Fibroblast of peridontal ligament (primary cell): ENCODE measurements around the gene SH2B3.

Experiments used
- DNase-seq: peaks from one replicate; pipeline ENCODE4 v3.0.0-alpha.2; 2010; ENCODE audit errors: extremely low read depth

Gene SH2B3

DNA sequence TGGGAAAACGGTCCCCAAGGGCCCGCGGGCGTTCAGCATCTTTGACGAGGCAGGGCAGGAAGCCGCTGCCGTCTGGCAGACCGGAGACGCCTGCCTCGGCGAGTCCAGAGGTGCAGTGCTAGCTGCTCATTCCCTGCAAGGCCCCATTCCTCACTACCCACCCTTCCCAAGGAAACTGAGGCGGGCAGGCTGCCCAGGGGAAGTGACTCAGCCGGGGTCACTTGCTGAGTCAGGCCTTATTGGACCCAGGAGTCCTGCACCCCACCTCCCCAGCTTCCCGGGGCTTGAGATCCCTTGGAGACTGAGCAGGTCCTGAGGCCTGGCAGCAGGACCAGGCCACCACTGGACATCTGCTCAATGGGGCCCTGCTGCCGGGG is 3.7 kb downstream of the SH2B3 start:
- DNase-seq: no peak

DNA sequence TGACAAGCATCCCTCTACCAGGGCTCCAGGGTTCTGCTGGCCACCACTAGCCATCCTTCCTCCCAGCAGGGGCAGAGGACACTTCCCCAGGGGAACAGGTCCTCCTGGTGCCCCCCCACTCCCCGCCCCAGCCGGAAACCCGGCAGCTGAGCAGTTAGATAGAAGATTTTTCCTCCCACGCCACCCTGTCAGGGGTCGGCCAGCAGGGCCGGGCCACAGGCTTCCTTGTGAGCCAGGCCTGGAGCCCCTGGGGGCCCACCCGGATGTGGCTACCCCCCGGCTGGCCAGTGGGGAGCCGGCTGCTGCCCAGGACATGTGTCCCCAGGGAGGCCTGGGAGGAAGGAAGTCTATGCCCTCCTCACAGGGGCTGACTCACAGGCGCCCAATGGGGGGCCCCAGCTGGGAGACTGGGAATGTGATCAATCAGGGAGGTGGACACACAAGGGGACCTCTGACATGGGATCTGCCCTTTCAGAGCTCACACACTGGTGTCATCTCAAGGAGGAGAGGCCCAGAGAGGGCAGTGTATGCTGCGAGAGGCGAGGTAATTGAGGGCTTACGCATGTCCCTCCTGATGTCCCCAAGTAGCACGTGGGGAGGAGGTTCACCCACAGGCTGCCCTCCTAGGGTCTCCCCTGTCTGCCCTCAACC is 4.2 kb downstream of the SH2B3 start:
- peak; percentile 47 for DNase-seq

DNA sequence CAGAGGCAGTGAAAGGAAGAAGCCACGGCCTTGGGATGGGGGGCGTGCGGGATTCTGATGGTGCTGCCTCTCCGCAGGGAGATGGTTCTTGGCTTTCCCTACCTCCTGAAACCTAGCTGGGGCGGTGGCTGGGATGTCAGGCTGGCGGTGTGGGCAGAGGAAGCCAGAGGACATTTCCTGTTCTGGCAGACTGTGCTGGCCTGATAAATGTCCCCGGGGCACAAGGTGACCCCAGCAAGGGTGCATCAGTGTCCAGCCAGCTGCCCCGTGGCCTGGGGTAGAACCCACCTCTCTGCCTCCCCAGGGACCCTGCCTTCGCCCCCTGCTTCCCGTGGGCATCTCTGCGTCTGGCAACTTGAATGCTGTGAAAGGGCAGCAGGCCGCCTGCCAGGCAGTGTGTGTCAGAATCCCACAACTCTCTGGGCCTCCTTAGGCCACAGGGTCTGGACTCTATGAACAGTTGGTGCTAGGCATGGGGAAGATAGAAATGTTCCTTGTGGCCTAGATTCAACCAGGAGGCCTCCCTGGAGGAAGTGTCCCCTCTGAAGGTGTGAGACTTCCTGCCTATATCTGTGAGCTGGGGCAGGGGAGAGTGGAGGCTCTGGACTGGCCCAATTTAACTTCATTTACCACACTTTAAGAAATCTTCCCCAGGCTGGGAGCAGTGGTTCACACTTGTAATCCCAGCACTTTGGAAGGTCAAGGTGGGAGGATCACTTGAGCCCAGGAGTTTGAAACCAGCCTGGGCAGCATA is 4.9 kb downstream of the SH2B3 start:
- peak; percentile 52 for DNase-seq

DNA sequence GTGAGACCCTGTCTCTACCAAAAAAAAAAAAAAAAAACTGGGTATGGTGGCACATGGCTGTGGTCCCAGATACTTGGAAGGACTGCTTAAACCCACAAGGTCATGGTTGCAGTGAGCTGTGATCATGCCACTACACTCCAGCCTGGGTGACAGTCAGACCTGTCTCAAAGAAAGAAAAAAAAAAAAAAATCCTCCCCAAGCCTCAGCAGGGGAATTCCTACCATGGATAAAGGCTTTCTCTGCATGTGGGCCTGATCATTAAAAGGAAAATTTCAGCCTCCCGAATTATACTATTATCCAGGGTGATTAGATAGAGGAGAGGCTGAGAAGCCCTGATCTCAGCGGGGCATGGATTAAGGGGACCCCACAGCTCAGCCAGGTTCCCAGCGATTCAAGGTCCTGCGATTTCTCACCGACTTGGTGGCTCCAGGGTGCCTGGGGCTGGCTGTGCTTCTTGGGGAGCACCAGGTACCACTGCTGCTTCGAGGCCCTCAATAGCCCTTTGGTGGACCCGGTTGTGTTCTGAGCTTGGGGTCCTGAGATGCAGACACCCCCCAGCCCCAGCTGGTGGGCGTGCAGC is 5.6 kb downstream of the SH2B3 start:
- DNase-seq: no peak

DNA sequence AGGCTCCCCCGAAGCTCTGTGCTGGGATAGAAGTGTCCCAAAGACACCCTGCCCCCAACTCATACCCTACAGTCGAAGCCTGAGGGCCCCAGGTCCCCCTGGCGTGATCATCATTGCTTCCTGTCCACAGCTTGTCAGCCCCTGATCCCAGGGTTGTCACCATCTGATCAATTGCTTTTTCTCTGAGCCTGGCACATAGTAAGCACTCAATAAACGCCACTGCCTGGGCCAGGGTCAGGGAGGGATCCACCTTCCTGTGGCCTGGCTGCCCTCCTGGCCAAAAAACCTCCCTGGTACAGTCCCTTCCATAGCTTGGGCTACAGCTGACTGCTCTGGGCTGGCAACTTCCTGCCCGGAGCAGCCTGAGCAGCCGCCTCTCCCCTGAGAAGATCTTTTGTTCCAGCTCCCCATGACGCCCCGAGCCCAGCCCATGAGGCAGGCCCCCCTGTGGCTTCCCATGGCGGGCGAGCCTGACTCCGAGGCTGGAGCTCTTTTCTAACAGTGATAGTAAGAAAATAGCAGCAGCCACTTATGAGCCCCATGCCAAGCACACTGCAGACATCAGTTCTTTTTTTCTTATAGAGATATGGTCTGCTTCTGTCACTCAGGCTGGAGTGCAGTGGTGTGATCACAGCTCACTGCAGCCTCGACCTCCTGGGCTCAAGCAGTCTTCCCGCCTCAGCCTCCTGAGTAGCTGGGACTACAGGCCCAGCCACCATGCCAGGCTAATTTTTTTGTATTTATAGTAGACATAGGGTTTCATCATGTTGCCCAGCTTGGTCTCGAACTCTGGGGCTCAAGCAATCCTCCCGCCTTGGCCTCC is 6.5 kb downstream of the SH2B3 start:
- DNase-seq: no peak

DNA sequence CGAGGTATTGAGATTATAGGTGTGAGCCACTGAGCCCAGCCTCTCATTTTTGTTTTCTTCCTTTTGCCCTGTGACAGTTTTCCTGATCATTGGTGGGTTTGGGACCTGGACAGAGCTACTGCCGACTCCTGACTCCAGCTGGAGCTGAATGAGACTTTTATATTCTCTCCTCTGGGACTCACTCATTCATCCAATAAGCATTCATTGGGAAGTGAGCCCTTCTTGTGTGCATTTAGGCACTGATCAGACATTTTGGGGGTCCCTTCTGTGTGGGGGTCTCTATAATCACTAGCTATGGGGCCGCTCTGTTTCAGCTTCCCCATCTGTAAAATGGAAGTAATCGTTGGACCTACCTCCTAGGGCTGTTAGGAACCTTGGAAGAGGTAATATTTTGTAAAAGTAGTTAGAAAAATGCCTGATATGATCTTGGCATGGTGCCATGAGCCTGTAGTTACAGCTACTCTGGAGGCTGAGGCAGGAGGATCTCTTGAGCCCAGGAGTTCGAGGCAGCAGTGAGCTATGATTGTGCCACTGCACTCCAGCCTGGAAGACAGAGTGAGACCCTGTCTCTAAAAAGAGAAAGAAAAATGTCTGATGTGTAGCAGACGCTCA is 7.2 kb downstream of the SH2B3 start:
- DNase-seq: no peak

DNA sequence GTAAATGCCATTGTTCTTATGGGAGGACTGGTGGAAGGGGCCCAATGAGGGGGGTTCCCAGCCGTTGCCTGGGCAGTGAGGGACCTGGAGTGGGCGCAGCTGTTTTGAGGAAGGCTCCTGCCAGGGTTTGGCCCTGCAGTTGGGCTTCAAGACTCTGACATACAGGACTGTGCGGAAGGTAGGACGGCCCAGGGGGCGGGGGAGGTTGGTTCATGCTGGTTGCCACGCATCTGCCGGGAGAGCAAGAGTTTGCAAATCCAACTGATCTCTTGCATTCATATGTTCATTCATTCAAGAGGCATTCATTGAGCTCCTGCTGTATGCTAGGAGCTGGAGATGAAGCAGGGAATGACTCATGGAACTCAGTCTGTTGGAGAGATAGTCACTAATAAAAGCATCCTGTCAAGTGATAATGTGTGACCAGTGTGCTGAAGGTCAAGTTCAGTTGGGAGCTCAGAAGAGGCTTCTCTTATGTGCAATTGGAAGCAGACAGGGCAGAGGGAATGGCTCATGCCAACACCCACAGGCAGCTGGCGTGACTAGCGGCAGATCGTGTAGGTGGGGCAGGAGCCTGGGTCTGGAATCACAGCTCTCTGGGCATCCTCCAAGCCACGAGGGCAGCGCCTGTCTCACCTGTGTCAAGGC is 7.8 kb downstream of the SH2B3 start:
- no peak for DNase-seq

DNA sequence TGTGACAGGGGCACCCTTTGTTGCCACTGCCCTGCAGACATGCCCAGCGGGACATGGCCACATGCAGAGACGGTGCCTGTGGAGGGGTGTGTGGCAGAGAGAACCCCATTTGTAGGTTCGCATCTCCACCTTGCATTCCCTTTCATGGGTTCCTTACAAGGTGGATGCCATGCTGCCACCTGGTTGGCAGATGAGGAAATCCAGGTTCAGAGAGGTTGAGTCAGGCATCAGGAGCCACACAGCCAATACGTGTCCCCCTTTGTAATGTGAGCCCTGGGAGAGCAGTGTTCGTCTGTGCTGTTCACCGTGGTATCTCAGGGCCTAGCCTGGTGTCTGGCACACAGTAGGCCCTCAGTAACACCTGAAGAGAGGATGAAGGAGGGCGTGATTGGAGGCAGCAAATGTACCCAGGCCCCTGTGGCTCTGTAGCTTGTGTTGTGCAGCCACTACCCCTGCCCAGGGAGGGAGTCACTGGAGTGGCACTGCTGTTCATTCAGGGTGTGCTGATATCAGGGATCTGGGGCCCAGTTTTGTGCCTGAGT is 9.1 kb downstream of the SH2B3 start:
- DNase-seq: no peak

DNA sequence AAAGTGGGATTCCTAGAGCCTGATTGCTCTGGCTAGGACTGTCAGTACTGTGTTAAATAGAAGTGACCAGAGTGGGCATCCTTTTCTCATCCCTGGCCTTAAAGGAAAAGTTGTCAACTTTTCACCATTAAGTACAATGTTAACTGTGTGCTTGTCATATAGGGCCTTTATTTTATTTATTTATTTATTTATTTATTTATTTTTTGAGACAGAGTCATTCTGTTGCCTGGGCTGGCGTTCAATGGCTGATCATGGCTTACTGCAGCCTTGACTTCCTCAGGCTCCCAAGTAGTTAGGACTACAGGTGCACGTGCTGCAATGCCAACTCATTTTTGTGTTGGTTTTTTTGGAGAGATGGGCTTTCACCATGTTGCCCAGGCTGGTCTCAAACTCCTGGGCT is 11.6 kb downstream of the SH2B3 start:
- DNase-seq: no peak

DNA sequence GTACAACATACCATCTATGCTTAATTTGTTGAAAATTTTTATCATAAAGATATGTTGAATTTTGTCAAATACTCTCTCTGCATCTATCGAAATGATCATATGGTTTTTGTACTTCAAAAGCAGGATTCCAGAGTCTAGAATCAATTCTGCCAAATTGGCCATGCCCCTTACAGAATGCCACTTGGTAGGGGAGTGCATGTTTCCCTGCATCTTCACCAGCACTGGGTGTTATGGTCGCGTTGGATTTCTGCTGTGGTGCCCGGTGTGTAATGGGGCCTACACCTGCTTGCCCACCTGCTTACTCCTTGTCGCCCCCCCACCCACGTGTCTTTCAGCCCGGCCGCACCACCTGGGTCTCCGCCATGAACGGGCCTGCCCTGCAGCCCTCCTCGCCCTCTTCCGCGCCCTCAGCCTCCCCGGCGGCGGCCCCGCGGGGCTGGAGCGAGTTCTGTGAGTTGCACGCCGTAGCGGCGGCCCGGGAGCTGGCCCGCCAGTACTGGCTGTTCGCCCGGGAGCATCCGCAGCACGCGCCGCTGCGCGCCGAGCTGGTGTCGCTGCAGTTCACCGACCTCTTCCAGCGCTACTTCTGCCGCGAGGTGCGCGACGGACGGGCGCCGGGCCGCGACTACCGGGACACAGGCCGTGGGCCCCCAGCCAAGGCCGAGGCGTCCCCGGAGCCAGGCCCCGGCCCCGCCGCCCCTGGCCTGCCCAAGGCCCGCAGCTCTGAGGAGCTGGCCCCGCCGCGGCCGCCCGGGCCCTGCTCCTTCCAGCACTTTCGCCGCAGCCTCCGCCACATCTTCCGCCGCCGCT is 12.3 kb downstream of the SH2B3 start:
- DNase-seq: no peak

DNA sequence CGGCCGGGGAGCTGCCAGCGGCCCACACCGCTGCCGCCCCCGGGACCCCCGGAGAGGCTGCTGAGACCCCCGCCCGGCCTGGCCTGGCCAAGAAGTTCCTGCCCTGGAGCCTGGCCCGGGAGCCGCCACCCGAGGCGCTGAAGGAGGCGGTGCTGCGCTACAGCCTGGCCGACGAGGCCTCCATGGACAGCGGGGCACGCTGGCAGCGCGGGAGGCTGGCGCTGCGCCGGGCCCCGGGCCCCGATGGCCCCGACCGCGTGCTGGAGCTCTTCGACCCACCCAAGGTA is 12.8 kb downstream of the SH2B3 start:
- DNase-seq: no peak

DNA sequence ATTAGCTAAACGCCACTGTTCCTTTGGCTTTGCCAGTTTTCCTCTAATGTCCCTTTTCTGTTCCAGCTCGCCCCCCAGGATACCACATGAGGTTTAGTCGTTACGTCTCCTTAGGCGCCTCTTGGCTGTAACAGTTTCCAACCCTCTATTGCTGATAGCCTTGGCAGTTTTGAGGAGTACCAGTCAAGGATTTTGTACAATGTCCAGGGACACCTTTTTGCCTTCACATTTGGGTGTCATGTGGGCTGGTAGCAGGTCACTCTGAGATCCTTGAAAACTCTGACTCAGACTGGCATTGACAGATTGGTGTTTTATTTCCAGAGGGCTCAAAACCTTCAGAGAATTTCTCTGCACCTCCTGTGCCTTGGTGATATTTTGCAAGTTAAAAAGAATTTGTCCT is 14.1 kb downstream of the SH2B3 start:
- no peak for DNase-seq

DNA sequence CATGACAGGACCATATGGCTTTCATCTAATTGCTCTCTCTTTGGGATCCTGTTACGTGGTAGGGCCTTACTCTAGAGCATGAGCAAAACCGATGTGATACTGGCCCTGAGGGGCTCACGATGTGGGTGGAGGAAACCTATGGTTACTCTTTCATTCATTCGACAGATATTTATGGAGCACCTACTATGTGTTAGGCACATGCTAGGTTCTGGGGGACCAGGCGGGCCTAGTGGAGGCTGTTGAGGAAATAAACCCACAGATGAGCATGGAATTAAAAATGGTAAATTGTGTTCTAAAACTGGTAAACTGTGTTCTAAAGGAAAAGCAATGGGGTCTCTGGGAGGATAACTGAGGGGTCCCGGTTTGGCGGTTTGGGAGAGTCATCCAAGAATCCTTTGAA is 14.8 kb downstream of the SH2B3 start:
- DNase-seq: no peak

DNA sequence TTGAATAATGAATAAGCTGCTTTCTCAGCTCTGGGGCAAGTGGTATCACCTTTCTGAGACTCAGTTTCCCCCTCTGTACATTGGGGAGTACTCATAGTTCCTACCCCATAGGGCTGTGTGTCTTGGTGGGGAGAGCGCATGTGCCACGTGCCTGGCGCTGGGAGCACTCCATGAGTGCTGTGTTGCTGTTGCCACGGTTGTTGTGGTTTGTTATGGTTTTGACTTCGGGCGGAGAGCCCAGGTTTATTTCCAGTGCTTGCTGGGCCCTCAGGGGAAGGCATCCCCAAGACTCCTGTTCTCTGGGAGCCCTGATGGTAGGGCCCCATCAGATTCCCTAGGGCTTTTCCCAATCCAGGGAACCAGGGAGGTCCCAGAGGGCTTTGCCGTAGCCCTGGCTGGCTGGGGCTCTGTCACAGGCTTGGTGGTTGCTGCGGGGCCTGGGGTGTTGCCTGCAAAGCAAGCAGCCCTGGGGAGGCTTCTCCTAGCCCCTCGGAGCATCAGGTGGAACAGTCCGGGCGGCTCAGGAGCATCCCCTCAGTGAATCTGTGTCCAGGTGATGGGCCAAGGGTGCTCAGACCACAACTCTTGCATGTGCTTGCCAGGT is 18.6 kb downstream of the SH2B3 start:
- DNase-seq: peak; percentile 74

DNA sequence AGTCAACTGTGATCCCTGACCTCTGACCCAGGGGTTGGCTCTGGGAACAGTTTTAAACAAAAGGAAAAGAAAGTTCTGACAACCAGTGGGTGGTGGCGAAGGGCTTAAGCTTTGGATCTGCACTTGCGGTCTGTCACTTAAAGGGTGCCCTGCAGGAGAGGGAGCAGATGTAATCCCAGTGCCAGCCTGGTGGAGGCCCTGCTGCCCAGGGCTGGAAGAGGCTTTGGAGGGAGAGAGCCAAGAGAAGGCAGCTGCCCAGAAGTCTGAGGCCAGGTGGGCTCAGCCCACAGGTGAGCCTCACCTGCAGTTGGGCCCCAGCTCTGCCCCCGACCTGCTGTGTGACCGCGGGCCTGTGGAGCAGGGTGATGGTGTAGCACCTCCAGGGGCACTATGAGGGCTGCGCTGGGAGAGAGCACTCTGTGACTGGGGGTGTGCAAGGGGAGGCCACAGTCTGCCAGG is 19.1 kb downstream of the SH2B3 start:
- no peak for DNase-seq

DNA sequence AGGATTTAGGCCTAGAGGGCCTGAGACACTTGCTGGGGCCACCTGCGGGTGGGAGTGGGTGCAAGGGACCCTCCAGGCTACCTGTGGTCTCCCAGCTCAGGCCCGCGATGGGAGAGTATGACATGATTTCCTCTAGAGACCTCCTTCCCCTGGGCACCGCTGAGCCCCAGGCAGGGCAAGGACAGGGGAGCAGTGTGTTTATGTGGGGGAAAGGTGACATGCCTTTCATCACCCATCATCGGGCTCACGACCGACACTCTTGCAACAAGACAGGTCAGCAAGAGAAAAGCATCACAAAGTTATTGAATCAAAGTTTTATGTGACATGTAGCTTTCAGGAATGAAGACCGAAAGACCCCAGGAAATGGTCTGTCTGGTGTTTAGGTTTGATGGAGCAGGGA is 19.9 kb downstream of the SH2B3 start:
- no peak for DNase-seq

DNA sequence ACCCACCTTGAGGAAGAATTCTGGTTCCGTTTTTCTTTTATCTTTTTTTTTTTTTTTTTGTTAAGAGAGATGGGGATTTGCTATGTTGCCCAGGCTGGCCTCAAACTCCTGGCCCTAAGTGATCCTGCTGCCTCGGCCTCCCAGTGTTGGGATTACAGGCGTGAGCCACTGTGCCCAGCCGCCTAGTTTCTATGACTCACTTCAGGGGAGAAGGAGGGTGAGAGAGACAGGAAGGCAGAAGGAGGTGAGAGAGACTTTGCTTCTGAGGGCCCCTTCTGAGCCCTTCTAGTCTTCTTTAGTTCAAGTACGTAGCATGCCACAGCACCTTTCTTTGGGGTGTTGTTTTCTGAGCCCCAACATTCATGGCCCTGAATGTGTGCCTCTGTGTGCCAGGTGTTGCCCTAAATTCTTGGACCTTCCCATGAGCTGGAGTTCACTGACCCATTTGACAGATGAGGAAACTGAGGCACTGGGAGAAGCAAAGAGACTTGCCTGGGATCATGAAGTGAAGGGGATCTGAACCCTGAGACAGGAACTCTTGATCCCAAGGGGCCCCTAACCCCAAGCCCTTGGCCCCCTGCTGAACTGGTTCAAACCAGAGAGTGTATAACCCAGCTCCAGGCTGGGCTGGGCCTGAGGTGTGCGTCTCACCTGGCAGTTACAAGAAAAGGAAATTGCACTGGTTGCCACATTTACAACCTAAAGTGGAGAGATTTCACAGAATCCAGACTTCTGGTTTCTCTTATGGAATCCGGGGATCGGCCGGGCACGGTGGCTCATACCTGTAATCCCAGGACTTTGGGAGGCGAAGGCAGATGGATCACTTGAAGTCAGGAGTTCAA is 20.8 kb downstream of the SH2B3 start:
- DNase-seq: no peak

DNA sequence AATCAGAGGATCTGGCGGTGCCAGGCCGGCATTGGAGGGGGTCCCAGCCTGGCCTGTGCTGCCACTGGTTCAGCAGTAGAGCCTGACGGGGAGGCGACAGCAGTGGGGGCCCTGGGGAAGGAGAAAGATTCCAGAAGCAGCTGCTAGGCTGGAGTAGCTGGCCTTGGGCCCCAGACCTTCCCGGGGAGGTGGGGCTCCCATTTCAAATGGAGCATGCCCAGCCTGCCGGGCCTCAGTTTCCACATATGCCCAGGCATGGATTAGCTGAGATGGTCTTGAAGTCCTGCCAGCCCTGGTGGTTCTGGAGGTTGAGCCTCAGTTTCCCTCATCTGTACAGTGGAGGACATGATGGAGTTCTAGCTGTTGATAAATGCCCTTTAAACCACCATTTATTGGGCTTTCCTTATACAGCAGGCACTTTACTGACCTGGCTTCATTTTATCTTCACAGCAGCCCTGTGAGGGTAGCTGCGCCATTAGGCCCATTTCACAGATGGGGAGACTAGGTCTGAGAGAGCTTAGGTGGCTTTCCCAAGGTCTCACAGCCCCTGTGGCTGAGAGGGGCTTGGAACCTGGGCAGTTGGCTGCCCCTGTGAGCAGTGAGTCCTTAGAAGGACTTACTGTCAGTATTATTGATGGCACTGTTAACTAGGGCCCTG is 21.8 kb downstream of the SH2B3 start:
- DNase-seq: no peak
